ENCODE measurements around the gene SPAG5. TPM values are rescaled to one million over a fixed set of nuclear protein-coding genes. Genes with fewer than 3 reads are reported as not detected.
A peak's percentile ranks its signal among the peaks of the same experiment; 100 is the strongest.
"Not testable (repeated sequence)": the region's sequence is repeated elsewhere in the genome, so short reads cannot be mapped to it uniquely, and the experiment has no call there.

Gene SPAG5
- total RNA-seq, 1 experiment from 2014 or later = 33.5 TPM

DNA sequence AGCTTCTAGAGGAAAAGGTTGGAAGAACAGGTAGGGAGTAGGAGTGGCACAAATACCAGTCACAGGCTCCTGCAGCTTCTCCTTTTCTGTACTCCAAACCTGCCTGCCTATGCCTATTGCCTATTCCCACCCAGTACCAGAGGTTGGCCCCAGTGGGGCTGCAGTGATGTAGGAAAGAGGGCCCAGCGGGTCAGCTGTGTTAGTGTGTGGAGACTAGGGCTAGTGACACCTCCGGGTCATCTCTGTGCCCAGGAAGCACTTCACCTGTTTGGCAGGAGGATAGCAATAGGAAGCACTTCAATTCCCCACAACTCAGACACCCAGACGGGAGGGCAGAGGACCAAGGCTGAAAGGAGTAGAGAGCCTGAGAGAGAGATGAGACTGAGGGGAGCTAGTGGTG, 22.8 kb downstream of the SPAG5 start:
- in situ Hi-C loops (cut with HindIII; ENCODE audit: low pct_unique_long_range_greater_than_20kb, low sequenced_read_pairs); DNase-seq (ENCODE audit: low read depth, low spot score): not testable (repeated sequence)

DNA sequence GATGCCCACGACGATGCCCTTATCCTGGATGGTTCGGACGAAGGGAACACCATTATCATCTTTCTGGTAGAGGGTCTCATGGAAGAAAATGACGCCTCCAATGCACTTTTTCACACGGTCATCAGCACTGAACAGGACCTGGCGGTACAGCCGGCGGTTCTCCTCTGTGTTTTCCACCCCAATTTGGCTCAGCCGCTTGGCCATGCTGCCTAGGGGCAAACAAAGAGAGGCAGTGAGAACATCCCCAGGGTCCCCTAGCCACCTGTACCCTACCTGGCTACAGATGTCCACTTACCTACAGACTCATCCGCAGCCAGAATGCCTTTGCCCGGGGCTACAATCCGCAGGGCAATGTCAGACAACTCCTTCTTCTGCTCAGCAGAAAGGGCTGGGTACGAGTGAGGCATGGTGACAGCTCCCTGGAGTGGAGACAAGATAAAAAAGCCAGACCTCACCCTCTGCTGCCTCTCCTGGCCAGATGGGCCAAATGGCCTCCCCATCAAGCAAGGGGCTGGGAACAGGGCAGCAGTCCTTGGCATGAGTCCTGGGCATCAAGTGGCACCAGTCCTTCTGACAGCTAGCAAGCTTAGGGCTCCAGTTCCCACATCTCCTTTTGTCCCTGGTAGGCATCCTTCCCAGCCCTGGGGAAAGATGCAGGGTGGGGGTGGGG, 23.6 kb downstream of the SPAG5 start:
- in situ Hi-C loops (cut with HindIII; ENCODE audit: low pct_unique_long_range_greater_than_20kb, low sequenced_read_pairs) = no loop called here
- DNase-seq (ENCODE audit: low read depth, low spot score) = no peak

- no peak for DNase-seq (ENCODE audit: low read depth, low spot score)
- in situ Hi-C loops (cut with HindIII; ENCODE audit: low pct_unique_long_range_greater_than_20kb, low sequenced_read_pairs) = no loop called here
Measured at GRCh38 chr17:28574526-28574925, 24.3 kb downstream of the SPAG5 start.

GRCh38 chr17:28573966-28574480, 24.8 kb downstream of the SPAG5 start:
- DNase-seq (ENCODE audit: low read depth, low spot score) = no peak
- in situ Hi-C loops (cut with HindIII; ENCODE audit: low pct_unique_long_range_greater_than_20kb, low sequenced_read_pairs) = no loop called here

GRCh38 chr17:28573521-28573920, 25.3 kb downstream of the SPAG5 start:
- DNase-seq (ENCODE audit: low read depth, low spot score) = no peak
- in situ Hi-C loops (cut with HindIII; ENCODE audit: low pct_unique_long_range_greater_than_20kb, low sequenced_read_pairs) = no loop called here

DNA sequence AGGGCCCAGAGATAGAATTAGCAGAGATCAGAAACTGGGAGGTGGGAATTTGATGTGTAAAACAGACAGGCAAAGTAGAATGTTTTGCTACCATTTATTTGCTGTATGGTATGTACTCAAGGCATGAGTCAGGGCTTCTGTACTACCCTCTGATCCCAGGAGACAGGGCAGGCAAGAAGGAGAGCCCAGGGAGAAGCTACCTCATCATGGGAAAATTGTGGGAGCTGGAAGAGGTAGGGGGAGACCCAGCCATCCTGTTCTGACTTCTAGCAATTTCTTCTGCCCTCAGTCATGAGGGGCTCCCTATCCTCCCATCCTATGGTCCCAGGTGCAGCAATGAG, 25.8 kb downstream of the SPAG5 start:
- in situ Hi-C loops (cut with HindIII; ENCODE audit: low pct_unique_long_range_greater_than_20kb, low sequenced_read_pairs) = no loop called here
- DNase-seq (ENCODE audit: low read depth, low spot score) = no peak

DNA sequence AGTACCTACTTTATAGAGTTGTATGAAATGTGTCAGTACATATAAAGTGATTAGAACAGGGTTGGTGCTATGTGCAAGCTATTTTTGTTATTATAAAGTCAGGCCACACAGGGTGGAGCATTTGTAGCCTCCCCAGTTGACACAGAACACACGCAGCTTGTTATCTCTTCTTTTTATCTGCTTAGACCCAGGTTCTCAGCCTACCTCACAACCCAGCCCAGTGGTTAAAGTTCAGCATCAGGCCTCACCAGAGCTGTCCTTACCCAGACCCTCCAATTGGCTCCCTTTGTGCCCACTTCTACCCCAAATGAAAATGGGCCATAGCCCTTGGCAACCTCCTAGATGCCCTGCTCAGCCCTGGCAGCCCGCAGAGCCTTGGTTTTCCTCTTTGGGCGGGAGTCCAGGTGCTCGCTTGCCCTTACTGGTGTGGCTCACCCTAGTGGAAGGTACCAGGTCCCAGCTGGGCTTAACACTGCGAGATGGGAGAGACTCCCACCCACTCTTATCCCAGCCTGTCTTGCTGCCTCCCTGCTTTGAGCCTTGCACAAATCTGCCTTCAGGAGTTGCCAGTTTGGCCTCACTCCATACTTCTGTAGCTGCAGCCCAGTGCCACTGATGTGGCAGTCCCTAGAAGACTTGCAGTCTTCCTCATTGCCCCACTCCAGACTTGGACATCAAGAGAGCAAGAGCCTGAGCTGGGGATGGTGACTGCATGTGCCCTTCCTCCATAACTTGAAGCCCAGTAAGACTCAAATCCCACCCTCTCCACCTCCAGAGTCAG, 26.4 kb downstream of the SPAG5 start:
- no peak for DNase-seq (ENCODE audit: low read depth, low spot score)
- in situ Hi-C loops (cut with HindIII; ENCODE audit: low pct_unique_long_range_greater_than_20kb, low sequenced_read_pairs) = no loop called here

DNA sequence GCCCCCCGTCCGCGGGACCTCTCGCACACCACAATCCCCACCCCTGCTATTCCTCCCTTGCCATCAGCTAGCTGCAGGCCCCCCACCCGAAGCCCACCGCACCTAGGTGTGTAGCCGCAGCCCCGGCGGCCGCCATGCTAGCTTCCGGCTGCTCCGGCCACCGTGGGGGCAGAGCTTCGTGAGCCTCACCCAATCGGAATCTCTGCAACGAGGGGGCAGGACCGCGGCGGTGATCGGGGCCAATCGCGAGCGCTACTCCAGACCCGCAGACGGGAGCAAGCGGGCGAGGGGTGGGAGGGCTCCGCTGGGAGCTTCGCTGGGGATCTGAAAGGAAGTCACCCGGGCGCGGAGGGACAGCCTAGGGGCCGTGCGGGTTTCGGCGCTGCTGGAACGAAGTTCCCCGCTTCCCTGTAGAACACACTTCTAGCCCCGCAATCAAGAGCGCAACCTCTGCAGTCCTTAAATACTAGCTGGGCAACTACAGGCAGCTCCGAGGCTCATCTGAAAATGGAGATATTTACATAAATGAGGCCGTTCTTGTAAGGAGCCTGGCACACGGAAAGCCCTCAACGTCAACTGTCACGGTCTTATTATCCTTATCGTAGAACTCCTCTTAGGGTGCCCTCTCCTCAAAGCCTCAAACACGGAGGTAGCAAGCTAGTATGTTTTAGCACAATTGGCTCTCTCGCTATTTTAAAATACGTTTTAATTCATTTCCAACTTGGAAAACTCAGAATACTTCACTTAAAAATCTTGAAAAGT, 27.3 kb downstream of the SPAG5 start, which contains the start of gene PIGS:
Gene PIGS, minus strand, starts transcription at position 164 of the 762 bp plus-strand sequence. Its CDS starts 28 bp downstream, at position 136.
- in situ Hi-C loops (cut with HindIII; ENCODE audit: low pct_unique_long_range_greater_than_20kb, low sequenced_read_pairs) = no loop called here
- peak; percentile 93 for DNase-seq (ENCODE audit: low read depth, low spot score)

DNA sequence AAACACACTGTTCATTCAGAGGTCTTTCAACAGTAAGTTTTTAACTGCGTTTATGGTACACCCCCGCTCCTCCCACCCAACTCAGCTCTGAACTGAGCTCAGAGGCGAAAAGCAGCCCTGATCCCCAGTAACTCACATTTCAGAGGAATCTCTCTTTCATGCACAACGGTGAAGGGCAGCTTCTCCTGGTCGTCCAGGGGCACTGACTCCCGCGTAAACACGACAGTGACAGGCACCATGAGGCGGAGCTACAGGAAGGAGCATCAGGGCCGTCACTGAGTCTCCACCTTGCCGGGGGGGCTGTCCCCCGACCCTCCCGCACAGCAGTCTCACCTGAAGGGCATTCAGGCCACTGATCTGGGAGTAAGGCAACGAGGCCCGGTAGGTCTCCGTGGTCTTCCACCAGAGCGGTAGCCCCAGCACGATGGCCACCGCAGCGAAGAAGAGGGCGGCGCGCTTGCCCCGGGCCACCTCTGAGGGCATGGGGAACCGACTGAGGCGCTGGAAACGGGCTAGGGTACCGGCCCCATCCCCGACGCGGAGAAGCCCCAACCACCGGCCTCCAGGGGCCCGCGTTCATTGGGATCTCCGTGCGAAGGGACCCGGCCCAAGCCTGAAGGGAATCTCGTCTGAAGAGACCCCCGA, 28.0 kb downstream of the SPAG5 start:
- in situ Hi-C loops (cut with HindIII; ENCODE audit: low pct_unique_long_range_greater_than_20kb, low sequenced_read_pairs) = no loop called here
- peak; percentile 27 for DNase-seq (ENCODE audit: low read depth, low spot score)

DNA sequence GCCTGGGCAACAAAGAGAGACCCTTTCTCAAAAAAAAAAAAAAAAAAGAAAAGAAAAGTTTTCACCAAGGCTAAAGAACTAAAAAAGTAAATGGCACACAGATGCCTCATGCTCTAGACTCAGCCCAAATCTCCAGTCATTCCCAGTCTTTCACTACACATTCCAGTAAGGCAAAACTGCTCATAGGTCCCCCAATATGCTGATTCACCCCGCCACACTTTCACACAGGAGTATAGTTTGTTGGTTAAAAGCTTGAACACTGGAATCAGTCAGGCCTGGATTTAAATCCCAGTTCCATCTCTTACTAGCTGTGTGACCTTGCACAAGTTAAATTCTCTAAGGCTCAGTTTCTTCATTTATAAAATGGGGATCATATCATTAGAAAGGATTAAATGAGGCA, 29.4 kb downstream of the SPAG5 start:
- in situ Hi-C loops (cut with HindIII; ENCODE audit: low pct_unique_long_range_greater_than_20kb, low sequenced_read_pairs) = no loop called here
- no peak for DNase-seq (ENCODE audit: low read depth, low spot score)

- in situ Hi-C loops (cut with HindIII; ENCODE audit: low pct_unique_long_range_greater_than_20kb, low sequenced_read_pairs) = no loop called here
Measured at GRCh38 chr17:28567604-28568003, 31.2 kb downstream of the SPAG5 start.

GRCh38 chr17:28563475-28563874, 35.4 kb downstream of the SPAG5 start:
- in situ Hi-C loops (cut with HindIII; ENCODE audit: low pct_unique_long_range_greater_than_20kb, low sequenced_read_pairs) = no loop called here
- DNase-seq (ENCODE audit: low read depth, low spot score) = peak; percentile 47

More at GRCh38 chr17:28567604-28568003, 31.2 kb downstream of the SPAG5 start:
- DNase-seq (ENCODE audit: low read depth, low spot score) = no peak

GRCh38 chr17:28555022-28555421, 43.8 kb downstream of the SPAG5 start:
- in situ Hi-C loops (cut with HindIII; ENCODE audit: low pct_unique_long_range_greater_than_20kb, low sequenced_read_pairs) = no loop called here
- no peak for DNase-seq (ENCODE audit: low read depth, low spot score)

GRCh38 chr17:28554565-28554964, 44.3 kb downstream of the SPAG5 start:
- in situ Hi-C loops (cut with HindIII; ENCODE audit: low pct_unique_long_range_greater_than_20kb, low sequenced_read_pairs) = no loop called here
- no peak for DNase-seq (ENCODE audit: low read depth, low spot score)

DNA sequence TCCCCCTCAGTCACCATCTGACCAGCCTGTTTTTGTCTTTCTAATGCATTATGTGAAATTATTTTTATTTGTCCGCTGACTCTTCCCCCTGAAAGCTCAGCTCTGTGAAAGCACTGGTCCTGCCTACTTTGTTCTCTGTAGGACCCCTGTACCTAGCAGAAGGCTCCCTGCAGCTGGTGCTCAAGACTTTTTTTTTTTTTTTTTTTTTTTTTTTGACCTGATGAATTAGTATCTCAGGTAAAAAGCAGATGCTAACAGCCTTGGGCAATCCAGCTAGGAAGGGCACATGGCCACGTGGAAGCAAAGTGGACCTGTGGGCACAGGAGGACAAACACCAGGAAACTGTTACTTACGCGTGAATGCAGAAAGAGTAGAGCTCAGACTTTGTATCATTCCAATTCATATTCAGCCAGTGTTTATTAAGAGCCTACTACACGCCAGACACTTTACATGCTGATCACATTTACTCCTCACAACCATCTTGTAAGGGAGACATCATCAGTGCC, 45.8 kb downstream of the SPAG5 start:
- in situ Hi-C loops (cut with HindIII; ENCODE audit: low pct_unique_long_range_greater_than_20kb, low sequenced_read_pairs) = no loop called here
- DNase-seq (ENCODE audit: low read depth, low spot score) = no peak

- DNase-seq (ENCODE audit: low read depth, low spot score) = peak; percentile 67
- in situ Hi-C loops (cut with HindIII; ENCODE audit: low pct_unique_long_range_greater_than_20kb, low sequenced_read_pairs) = no loop called here
Measured at GRCh38 chr17:28552176-28552999, 46.4 kb downstream of the SPAG5 start, which contains the start of gene UNC119. Gene UNC119 (minus strand): TSS chr17:28552624. CDS start chr17:28552557, 67 bp downstream.
